ENCODE data around the gene NEAT1. TPM values are rescaled to one million over a fixed set of nuclear protein-coding genes. Genes with fewer than 3 reads are reported as not detected.

The NEAT1 gene
- polyA plus RNA-seq, 3 donors = 0.90 to 293 (median 1.3) TPM

GRCh38 chr11:65398362-65398910, 24.2 kb upstream of the NEAT1 start:
- H3K9me3 ChIP-seq (replicated peaks in 1 of 2; ENCODE audit: control insufficient read depth in 1 of 2, insufficient read depth in 1 of 2, low read length in 2 of 2) = no peaks in the 10 kb centered on the region
- peaks cover 0 to 1% (median 0%) of the 10 kb centered on the region in 7 donors for H3K9me3 Mint-ChIP-seq
- H4K20me1 ChIP-seq (ENCODE audit: insufficient read depth, low read length) = peaks cover 53% of the 10 kb centered on the region
- no peak overlapping the region for H3K4me3 ChIP-seq (replicated peaks in 1 of 3; ENCODE audit: low read depth in 2 of 3, low read length in 3 of 3)
- H3K27me3 Mint-ChIP-seq (ENCODE audit: low read depth in 3 of 3) = peaks cover 0 to 1% (median 0%) of the 10 kb centered on the region in 3 donors
- DNase-seq = no peak
- H3K79me2 ChIP-seq (ENCODE audit: insufficient read depth, low read length) = peaks cover 4% of the 10 kb centered on the region
- H3K36me3 ChIP-seq (replicated peaks in 1 of 2; ENCODE audit: control insufficient read depth in 1 of 2, insufficient read depth in 2 of 2, low read length in 2 of 2) = peaks cover 69 to 89% of the 10 kb centered on the region in 2 donors
- no peaks in the 10 kb centered on the region for H3K27me3 ChIP-seq (ENCODE audit: control insufficient read depth in 2 of 2, insufficient read depth in 2 of 2, low read length in 2 of 2)
- peaks cover 58 to 90% of the 10 kb centered on the region in 2 donors for H3K36me3 Mint-ChIP-seq
- H3K27ac Mint-ChIP-seq = peak overlapping the region in 1 of 7 donors; percentile 31
- H2AFZ ChIP-seq (ENCODE audit: insufficient read depth, low read depth, low read length, poor library complexity, severe bottlenecking) = no peak overlapping the region
- TF ChIP-seq CTCF (IDR thresholded peaks at IDR 0.05) = no peak
- H3K4me1 Mint-ChIP-seq = peaks cover 6% of the 10 kb centered on the region
- no peak overlapping the region for H3K4me3 Mint-ChIP-seq
- intact Hi-C loops (cut with micrococcal nuclease) = no loop called here
- H3K27ac ChIP-seq (ENCODE audit: low read depth in 1 of 2, low read length in 2 of 2) = no peak overlapping the region
- H3K4me1 ChIP-seq (ENCODE audit: control insufficient read depth in 1 of 2, insufficient read depth in 2 of 2, low read length in 2 of 2) = peaks cover 8 to 11% of the 10 kb centered on the region in 2 donors
- no peak overlapping the region for H3K4me2 ChIP-seq (replicated peaks; ENCODE audit: extremely low read depth, low read length, poor library complexity, severe bottlenecking)
- H3K9ac ChIP-seq (ENCODE audit: insufficient read depth, low read length, poor library complexity, severe bottlenecking) = no peak overlapping the region
- WGBS (ENCODE audit: insufficient coverage) = 98% methylated on average over 14 of the region's 16 CpGs

GRCh38 chr11:65399249-65399648, 23.3 kb upstream of the NEAT1 start:
- no peak for DNase-seq
- Histone ChIP-seq H3K36me3 (replicated peaks in 1 of 2; ENCODE audit: control insufficient read depth in 1 of 2, insufficient read depth in 2 of 2, low read length in 2 of 2) (peaks cover 61 to 81% of the 10 kb centered on the region in 2 donors), H3K4me2 (replicated peaks; ENCODE audit: extremely low read depth, low read length, poor library complexity, severe bottlenecking) (no peak overlapping the region), H3K27ac (ENCODE audit: low read depth in 1 of 2, low read length in 2 of 2) (no peak overlapping the region), H3K9me3 (replicated peaks in 1 of 2; ENCODE audit: control insufficient read depth in 1 of 2, insufficient read depth in 1 of 2, low read length in 2 of 2) (no peaks in the 10 kb centered on the region), H3K79me2 (ENCODE audit: insufficient read depth, low read length) (no peaks in the 10 kb centered on the region), H3K27me3 (ENCODE audit: control insufficient read depth in 2 of 2, insufficient read depth in 2 of 2, low read length in 2 of 2) (no peaks in the 10 kb centered on the region), H4K20me1 (ENCODE audit: insufficient read depth, low read length) (peaks cover 53% of the 10 kb centered on the region), H3K9ac (ENCODE audit: insufficient read depth, low read length, poor library complexity, severe bottlenecking) (no peak overlapping the region), H3K4me3 (replicated peaks in 1 of 3; ENCODE audit: low read depth in 2 of 3, low read length in 3 of 3) (no peak overlapping the region), H3K4me1 (ENCODE audit: control insufficient read depth in 1 of 2, insufficient read depth in 2 of 2, low read length in 2 of 2) (peaks cover 16 to 19% of the 10 kb centered on the region in 2 donors), H2AFZ (ENCODE audit: insufficient read depth, low read depth, low read length, poor library complexity, severe bottlenecking) (no peak overlapping the region)
- Mint-ChIP-seq H3K27ac (peak overlapping the region in 2 of 7 donors; percentile 46), H3K4me3 (no peak overlapping the region), H3K4me1 (peaks cover 15% of the 10 kb centered on the region), H3K36me3 (peaks cover 58 to 85% of the 10 kb centered on the region in 2 donors), H3K9me3 (peaks cover 0 to 1% (median 0%) of the 10 kb centered on the region in 7 donors), H3K27me3 (ENCODE audit: low read depth in 3 of 3) (peaks cover 0 to 3% (median 0%) of the 10 kb centered on the region in 3 donors)
- intact Hi-C loops (cut with micrococcal nuclease) = no loop called here
- 94% methylated on average over 13 of the region's 13 CpGs for WGBS (ENCODE audit: insufficient coverage)
- no peak for TF ChIP-seq CTCF (IDR thresholded peaks at IDR 0.05)

Data from CD14-positive monocyte (primary cell).